GM19240 (cell line): ENCODE results near the gene INO80B.
"Not testable (repeated sequence)": the region's sequence is repeated elsewhere in the genome, so short reads cannot be mapped to it uniquely, and the experiment has no call there.

Experiments used
- DNase-seq: peaks from one replicate; pipeline ENCODE4 v3.0.0; 2011; ENCODE audit warnings: low spot score; ENCODE audit not compliant: insufficient read length

INO80B gene

GRCh38 chr2:74447230-74447999, 7.5 kb upstream of the INO80B start:
- DNase-seq, result no peak

GRCh38 chr2:74448771-74449170, 6.1 kb upstream of the INO80B start:
- no peak for DNase-seq

GRCh38 chr2:74450570-74451190, 4.2 kb upstream of the INO80B start:
- DNase-seq, result no peak

- DNase-seq, result no peak
Observed at GRCh38 chr2:74457129-74457548, 2.3 kb downstream of the INO80B start.

- DNase-seq, result no peak
Observed at GRCh38 chr2:74457549-74458131, 2.8 kb downstream of the INO80B start.

- peak; percentile 80 for DNase-seq
Observed at GRCh38 chr2:74458132-74458937, 3.4 kb downstream of the INO80B start, which contains the start of gene WBP1. WBP1 (plus strand) TSS chr2:74458438; CDS start chr2:74458603, 165 bp downstream.

GRCh38 chr2:74458938-74459363, 4.1 kb downstream of the INO80B start:
- no peak for DNase-seq

GRCh38 chr2:74459503-74460118, 4.7 kb downstream of the INO80B start:
- not testable (repeated sequence) for DNase-seq

GRCh38 chr2:74460187-74460586, 5.3 kb downstream of the INO80B start:
- DNase-seq, result not testable (repeated sequence)

- DNase-seq, result no peak
Observed at GRCh38 chr2:74461187-74462053, 6.5 kb downstream of the INO80B start.

- no peak for DNase-seq
Observed at GRCh38 chr2:74462054-74462785, 7.3 kb downstream of the INO80B start.

GRCh38 chr2:74462786-74463105, 7.9 kb downstream of the INO80B start:
- no peak for DNase-seq

- no peak for DNase-seq
Observed at GRCh38 chr2:74464406-74464805, 9.5 kb downstream of the INO80B start.

GRCh38 chr2:74470742-74471141, 15.9 kb downstream of the INO80B start:
- not testable (repeated sequence) for DNase-seq

- no peak for DNase-seq
Observed at GRCh38 chr2:74471332-74472065, 16.6 kb downstream of the INO80B start.

- DNase-seq, result peak; percentile 57
Observed at GRCh38 chr2:74472086-74472944, 17.4 kb downstream of the INO80B start, which contains the start of gene MRPL53. MRPL53 (minus strand) TSS chr2:74472680; CDS start chr2:74472660, 20 bp downstream.

GRCh38 chr2:74472945-74473258, 18.0 kb downstream of the INO80B start:
- no peak for DNase-seq

- no peak for DNase-seq
Observed at GRCh38 chr2:74474481-74474880, 19.6 kb downstream of the INO80B start.
